Measurements from ENCODE around the gene RRAGB.
"Not testable (repeated sequence)": the region's sequence is repeated elsewhere in the genome, so short reads cannot be mapped to it uniquely, and the experiment has no call there.

The RRAGB gene

GRCh38 chrX:55774419-55774818, 56.9 kb downstream of the RRAGB start:
- not testable (repeated sequence) for DNase-seq

DNA sequence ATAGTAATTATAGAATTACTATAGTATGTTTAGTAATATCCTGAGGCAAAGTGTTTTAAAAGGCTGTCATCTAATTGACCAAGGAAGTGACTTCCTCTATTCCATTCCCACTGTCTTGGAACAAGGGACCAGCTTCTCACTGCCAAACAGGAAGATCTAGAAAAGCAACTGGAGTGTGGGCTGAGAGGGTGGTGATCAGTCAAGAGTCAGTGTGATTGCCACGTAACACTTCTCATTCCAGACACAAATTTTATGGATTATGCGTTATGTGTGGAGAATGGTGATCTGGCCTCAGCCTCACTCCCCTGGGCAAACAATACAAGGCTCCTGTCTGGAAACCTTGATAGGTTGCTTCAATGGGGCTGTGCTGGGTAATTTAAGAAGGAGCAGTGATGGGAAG, 60.0 kb downstream of the RRAGB start:
- DNase-seq = no peak

GRCh38 chrX:55778322-55778721, 60.8 kb downstream of the RRAGB start:
- DNase-seq = no peak

DNA sequence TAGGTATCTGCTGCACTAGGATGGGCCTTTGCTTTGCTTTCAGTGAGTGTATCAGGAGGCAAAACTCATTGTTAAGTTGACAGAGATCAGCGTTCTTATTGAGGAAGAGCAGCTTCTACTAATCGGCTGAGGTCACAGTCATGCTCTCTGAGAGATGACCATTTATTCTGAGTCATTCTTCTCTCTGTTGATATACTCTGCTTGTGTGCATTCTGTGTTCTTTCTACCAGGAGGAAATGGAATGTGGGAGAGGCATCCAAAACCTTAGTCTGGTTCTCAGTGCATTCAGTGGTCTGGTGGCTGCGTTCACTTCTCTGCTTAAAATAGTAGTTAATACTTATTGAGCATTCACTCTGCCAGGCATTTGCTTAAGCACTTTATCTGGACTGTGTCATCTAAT, 66.2 kb downstream of the RRAGB start:
- DNase-seq = no peak

DNA sequence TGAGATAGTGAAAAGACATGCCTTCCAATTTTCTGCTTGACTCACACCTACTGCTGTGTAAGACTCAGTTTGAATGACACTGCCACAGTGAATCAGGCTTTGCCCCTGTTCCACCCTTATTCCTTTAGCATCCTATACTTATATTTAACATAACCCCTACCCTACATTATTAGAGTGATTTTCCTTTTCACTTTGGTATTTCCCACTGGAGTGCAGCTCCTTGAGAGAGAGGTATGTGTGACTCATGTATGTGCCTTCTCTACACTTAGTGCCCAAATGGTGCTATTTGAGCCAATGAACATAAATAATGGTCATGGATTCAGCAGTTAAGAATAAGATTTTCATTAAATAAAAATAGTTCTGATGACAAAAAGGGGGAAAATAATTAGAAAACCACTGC, 69.5 kb downstream of the RRAGB start:
- DNase-seq = no peak

DNA sequence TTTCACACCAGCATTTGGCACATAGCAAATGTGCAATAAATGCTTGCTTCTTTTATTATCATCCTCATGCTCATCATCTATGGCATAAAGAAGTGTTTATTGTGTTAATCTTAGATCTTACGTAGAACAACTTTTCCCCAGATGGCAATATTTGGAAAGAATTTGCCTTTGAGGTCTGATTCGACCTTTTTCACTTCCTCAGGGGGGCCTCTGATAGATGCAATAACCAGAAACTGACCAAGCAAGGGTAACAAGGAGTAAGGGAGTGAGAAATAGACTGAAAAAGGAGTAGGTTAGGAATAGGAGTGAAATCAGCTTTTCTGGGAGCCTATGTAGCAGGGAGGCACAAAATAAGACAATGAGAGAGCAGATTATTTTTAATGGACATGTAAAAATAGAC, 70.2 kb downstream of the RRAGB start:
- DNase-seq = no peak

GRCh38 chrX:55794405-55794804, 76.9 kb downstream of the RRAGB start:
- DNase-seq = no peak

DNA sequence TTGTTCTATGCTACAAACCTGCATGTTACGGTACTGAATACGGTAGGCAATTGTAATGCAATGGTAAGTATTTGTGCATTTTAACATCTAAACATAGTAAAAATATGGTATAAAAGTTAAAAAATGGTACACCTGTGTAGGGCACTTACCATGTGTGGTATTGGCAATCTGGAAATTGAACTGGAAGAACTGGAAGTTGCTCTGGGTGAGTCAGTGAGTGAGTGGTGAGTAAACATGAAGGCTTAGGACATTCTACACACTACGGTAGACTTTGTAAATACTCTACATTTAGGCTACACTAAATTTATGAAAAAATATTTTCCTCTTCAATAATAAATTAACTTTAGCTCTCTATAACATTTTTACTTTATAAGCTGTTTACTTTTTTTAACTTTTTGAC, 78.9 kb downstream of the RRAGB start:
- DNase-seq = no peak

DNA sequence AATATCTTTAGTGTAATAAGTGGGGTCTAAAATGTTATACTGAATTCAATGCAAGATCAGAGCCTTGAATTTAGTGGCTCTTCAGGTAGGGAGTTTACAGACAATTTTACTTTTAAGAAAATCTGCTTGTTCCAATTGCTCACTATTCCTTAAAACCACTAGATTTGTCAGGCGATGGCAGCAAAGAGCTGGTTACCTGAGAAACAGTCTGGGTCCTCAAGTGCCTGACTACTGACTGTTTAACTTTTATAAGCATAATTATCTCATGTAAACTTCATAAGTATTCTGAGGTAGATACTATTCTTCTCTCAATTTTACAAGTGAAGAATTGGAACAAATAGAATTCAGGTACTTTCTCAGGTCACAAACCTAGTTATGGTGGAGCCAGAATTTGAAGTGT, 84.3 kb downstream of the RRAGB start:
- DNase-seq = no peak

All from fibroblast of skin of scalp (primary cell).